HG03558 (cell line): ENCODE data around the gene RASA3.

Experiments used
- ATAC-seq: cut with Tn5 transposase; IDR thresholded peaks from one replicate; pipeline ENCODE4 v1.9.1; 2021; ENCODE audit warnings: moderate number of reproducible peaks; ENCODE audit not compliant: unreplicated experiment; ENCODE audit errors: extremely low read depth

RASA3 gene

DNA sequence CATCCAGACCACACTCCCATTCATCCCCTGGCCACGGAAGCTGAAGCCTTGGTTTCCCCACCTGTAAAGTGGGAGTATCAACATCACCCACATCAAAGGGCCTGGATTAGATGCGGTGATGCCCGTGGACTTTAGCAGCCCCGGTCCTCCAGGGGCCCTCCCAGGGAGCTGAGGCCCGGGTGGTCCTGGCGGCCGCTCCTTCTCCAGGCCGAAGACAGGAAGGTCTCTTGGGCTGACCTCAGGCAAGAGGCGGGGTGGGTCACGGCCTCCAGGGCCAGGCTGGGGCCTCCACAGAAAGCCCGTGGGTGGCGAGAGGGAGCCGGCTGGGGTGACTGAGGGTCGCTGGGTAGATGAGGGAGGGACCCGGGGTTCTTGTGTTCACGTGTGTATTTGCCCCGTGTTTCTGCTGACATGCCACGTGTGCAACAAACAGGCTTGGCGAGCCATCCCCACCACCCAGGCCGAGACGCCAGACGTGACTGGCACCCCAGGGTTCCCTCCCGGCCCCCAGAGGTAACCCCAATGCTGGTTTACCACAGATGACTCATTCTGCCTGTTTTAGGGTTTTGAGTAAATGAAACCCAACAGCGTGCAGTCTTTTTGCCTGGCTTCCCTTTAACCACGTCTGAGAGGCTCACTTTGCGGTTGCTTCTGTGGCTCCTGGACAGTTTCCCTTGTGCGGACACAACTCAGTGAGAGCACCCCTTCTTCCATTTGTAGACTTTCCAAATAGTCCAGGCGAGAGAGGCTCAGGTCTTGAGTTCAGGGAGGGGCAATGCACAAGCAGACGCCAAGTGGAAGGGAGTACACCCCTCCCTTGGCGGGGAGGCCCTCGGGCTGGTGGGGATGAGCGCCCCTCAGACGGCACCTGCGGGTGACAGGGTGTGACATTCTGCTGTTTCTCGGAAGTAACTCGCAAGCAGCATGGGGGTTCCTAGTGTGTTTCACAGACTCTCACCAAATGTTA, 201.5 kb downstream of the RASA3 start:
- ATAC-seq, result no peak

DNA sequence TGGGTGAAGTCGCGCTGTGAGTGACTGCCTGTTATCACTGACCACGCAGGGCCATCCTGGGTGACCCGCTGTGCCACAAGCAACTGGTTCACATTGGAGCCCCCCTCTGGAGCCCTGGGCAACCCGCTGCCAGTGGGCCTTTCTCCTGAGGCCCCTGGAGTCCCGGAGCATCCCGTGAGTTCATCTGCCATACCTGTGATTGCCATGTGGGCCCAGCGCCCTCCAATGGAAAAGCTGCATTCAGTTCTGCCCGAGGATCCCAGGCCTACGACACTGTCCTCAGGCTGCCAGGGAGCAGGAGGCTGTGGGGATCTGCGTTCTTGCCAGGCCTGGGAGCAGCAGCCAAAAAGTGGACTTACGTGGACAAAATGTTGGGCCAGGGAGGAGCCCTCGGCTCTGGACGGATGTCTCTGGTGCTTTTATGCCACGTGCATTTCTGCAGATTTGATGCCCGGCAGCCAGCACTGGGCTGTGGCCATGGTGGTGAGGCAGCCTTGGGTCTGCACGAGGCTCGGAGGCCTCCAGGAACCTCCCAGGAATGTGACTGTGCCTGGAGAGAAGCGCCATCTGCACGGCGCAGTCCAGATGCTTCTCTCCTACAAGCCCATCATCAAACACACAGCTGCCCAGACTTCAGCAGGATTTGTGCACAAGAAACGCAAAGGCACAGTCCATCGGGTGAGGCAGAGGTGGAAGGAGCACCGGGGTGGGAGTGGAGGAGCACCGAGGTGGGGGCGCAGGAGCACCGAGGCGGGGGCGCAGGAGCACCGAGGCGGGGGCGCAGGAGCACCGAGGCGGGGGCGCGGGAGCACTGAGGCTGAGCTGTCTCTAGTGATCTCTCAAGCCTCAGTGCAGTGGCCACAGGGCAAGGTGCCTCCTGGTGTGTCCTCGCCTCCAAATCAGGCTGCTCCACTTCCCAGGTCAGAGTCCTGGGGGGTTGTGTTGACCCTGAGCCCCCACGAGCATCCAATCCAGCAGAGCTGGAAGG, 202.5 kb downstream of the RASA3 start:
- no peak for ATAC-seq

DNA sequence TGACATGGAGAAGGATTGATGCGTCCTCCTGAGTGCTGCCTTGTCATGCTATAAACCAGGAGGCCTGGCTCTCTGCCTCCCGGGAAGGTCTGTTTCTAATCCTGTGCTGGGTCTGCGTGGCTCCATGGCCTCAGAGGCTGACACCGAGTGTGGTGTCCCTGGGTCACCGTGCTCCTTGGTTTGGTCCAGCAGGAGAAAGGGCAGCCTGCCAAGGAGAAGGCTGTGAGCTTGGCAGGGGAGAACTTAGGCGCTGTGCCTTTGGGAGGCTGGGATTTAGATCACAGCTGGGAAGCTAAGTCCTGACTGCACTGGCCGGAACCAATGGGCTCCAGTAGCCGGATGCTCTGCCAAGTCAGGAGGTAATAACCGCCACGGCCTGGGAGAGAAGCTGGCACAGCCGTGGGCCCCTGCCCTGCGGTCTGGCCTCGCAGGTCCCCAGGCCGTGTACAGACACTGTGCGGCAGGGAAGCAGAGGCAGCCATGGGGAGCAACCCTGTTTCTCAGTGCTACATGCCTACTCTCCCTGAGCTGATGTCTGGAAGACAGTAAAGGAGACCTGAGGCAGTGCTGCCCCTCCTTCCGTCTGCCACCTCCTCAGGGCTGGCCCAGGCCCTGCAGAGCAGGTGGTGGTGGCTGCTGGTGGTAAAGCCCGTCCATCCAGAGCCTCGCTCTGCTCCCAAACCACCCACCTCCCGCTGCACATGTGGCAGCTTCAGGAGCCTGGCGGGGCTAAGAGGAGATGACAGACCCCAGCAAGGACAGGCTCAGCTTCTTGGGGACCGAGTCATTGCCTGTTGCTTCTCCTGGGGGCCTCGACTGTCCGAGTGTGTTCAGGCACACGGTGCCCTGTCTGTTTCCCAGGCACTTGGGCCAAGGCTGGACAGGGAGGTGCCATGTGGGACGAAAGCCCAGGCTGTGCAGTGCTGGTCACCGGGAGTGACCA, 203.5 kb downstream of the RASA3 start:
- no peak for ATAC-seq
